Measurements from ENCODE around the gene CNTLN. TPM values are rescaled to one million over a fixed set of nuclear protein-coding genes. Genes with fewer than 3 reads are reported as not detected.

The CNTLN gene
- total and polyA plus RNA-seq, 2 of the 13 experiments (the other 11 are each of a cell fraction or from before 2014, with no cell fraction given): 1.5 to 5.7 TPM

- ChIA-PET CTCF (ENCODE audit: low intra/inter-chr PET ratio, low total read pairs) (no interaction called here), POLR2A (interaction anchor here (1.0 kb wide), 1 partner anchor 133 kb away, joined by 3 read pairs; no protein-coding TSS in a partner anchor)
- peak; percentile 80 for ATAC-seq
- 7% methylated on average over 11 of the region's 44 CpGs for WGBS (ENCODE audit: low lambda C conversion rate)
- no peak overlapping the region for H2AFZ ChIP-seq (ENCODE audit: low read length)
- FAIRE-seq: no peak
- TSS peak; percentile 68 for BruUV-seq (replicated peaks)
- intact Hi-C loops (cut with micrococcal nuclease; ENCODE audit: unreplicated experiment) (loop anchor here (10.0 kb wide), 1 partner anchor 89 kb away; no protein-coding TSS in a partner anchor), in situ Hi-C loops (cut with HindIII; ENCODE audit: extremely low pct_ligation_motif_present, low pct_unique_long_range_greater_than_20kb) (no loop called here)
- H3K27ac ChIP-seq (ENCODE audit: extremely low read length, insufficient read depth, low read length): peak overlapping the region; percentile 68
- peak overlapping the region; percentile 69 for H3K4me2 ChIP-seq (ENCODE audit: low read depth, low read length)
- H3K36me3 ChIP-seq (replicated peaks in 1 of 2; ENCODE audit: control insufficient read depth in 1 of 2, insufficient read depth in 2 of 2, low read length in 2 of 2): no peaks in the 10 kb centered on the region
- peaks cover 30% of the 10 kb centered on the region for H3K4me1 ChIP-seq (ENCODE audit: insufficient read depth, low read length)
- H3K79me2 ChIP-seq (ENCODE audit: insufficient read depth, low read length): no peaks in the 10 kb centered on the region
- no peaks in the 10 kb centered on the region for H4K20me1 ChIP-seq (ENCODE audit: insufficient read depth, low read length)
- H3K9ac ChIP-seq (ENCODE audit: insufficient read depth, low read depth, low read length): peak overlapping the region; percentile 71
- no peak for DNase-seq (ENCODE audit: low spot score)
- H3K27me3 ChIP-seq (ENCODE audit: control insufficient read depth in 1 of 2, insufficient read depth in 2 of 2, low read length in 2 of 2): no peaks in the 10 kb centered on the region
- H3K9me3 ChIP-seq (ENCODE audit: low read length): peaks cover 5% of the 10 kb centered on the region
- H3K4me3 ChIP-seq (replicated peaks in 1 of 3; ENCODE audit: insufficient read depth in 1 of 3, low read depth in 2 of 3, low read length in 3 of 3): peak overlapping the region; percentile 59 to 78 (median 77)
- TF ChIP-seq ZNF552 (CRISPR knock-in tag; IDR thresholded peaks at IDR 0.05; ENCODE audit: borderline replicate concordance) (0 out of 2 replicates have a peak, but pooled peaks have one; percentile 9), ZFP91 (CRISPR knock-in tag; IDR thresholded peaks at IDR 0.05; ENCODE audit: borderline replicate concordance) (peak; percentile 48; the same call in 1 of the 2 replicates), MAF1 (CRISPR knock-in tag; IDR thresholded peaks at IDR 0.05; ENCODE audit: borderline replicate concordance) (no peak), POGZ (CRISPR knock-in tag; IDR thresholded peaks at IDR 0.05) (peak; percentile 18; the same call in 1 of the 2 replicates), ASH2L (IDR thresholded peaks at IDR 0.05; ENCODE audit: insufficient read length, low read depth, low read length) (peak; percentile 11), SMAD1 (CRISPR knock-in tag; IDR thresholded peaks at IDR 0.05; ENCODE audit: borderline replicate concordance, low read depth) (no peak), AGO2 (optimal IDR thresholded peaks at IDR 0.05; ENCODE audit: low read depth, low read length) (peak; percentile 58), CAMTA2 (CRISPR knock-in tag; IDR thresholded peaks at IDR 0.05; ENCODE audit: borderline replicate concordance) (no peak), ZBTB10 (CRISPR knock-in tag; IDR thresholded peaks at IDR 0.05; ENCODE audit: borderline replicate concordance) (no peak)
These were observed 688 bp downstream of the CNTLN start for GRCh38 chr9:17135295-17136160.
